Right ventricle myocardium superior (tissue), 1 donor: ENCODE results near the gene CAMSAP1. TPM values are rescaled to one million over a fixed set of nuclear protein-coding genes. Genes with fewer than 3 reads are reported as not detected.
"Not testable (repeated sequence)": the region's sequence is repeated elsewhere in the genome, so short reads cannot be mapped to it uniquely, and the experiment has no call there.

Source experiments
- ATAC-seq: fragments of 200-7000 bp; cut with Tn5 transposase; one replicate; pipeline ENCODE4 v1.9.1; 2020; ENCODE audit warnings: mild to moderate bottlenecking; ENCODE audit not compliant: poor library complexity
- DNase-seq: peaks from one replicate; pipeline ENCODE4 v3.0.0-alpha.2; 2020
- intact Hi-C: fragments of 100-400 bp; cut with DNase I; formaldehyde crosslinking; loops from one replicate; pipeline ENCODE4 v1.11.2; 2022
- long read RNA-seq: library from polyadenylated mRNA; unstranded; transcript quantifications from one replicate; pipeline ENCODE4 v2.0.0, GENCODE V29; 2021
- total RNA-seq: library from RNA; stranded (reverse); fragmentation: NEBNext Ultra II Directional; extraction: Animal tissue kit (Norgen Biotek cat#: 25700); gene quantifications from one replicate; pipeline ENCODE4 v1.2.1, GENCODE V29; 2021
- donor health status: DM: no; HTN: yes; CAD: no; lungs with severe emphysema.

Gene CAMSAP1, protein sequence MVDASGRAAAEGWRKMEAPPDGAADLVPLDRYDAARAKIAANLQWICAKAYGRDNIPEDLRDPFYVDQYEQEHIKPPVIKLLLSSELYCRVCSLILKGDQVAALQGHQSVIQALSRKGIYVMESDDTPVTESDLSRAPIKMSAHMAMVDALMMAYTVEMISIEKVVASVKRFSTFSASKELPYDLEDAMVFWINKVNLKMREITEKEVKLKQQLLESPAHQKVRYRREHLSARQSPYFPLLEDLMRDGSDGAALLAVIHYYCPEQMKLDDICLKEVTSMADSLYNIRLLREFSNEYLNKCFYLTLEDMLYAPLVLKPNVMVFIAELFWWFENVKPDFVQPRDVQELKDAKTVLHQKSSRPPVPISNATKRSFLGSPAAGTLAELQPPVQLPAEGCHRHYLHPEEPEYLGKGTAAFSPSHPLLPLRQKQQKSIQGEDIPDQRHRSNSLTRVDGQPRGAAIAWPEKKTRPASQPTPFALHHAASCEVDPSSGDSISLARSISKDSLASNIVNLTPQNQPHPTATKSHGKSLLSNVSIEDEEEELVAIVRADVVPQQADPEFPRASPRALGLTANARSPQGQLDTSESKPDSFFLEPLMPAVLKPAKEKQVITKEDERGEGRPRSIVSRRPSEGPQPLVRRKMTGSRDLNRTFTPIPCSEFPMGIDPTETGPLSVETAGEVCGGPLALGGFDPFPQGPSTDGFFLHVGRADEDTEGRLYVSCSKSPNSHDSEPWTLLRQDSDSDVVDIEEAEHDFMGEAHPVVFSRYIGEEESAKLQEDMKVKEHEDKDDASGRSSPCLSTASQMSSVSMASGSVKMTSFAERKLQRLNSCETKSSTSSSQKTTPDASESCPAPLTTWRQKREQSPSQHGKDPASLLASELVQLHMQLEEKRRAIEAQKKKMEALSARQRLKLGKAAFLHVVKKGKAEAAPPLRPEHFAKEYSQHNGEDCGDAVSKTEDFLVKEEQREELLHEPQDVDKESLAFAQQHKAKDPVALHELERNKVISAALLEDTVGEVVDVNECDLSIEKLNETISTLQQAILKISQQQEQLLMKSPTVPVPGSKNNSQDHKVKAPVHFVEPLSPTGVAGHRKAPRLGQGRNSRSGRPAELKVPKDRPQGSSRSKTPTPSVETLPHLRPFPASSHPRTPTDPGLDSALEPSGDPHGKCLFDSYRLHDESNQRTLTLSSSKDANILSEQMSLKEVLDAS (N-terminal part only)
- 18.3 TPM for total RNA-seq
- long read RNA-seq, full-length matches to known transcripts, result 2 of 28 reads
- long read RNA-seq, partial matches to known transcripts, result 21 of 28 reads
- long read RNA-seq, other reads (novel, unspliced or antisense), result 5 of 28 reads

DNA sequence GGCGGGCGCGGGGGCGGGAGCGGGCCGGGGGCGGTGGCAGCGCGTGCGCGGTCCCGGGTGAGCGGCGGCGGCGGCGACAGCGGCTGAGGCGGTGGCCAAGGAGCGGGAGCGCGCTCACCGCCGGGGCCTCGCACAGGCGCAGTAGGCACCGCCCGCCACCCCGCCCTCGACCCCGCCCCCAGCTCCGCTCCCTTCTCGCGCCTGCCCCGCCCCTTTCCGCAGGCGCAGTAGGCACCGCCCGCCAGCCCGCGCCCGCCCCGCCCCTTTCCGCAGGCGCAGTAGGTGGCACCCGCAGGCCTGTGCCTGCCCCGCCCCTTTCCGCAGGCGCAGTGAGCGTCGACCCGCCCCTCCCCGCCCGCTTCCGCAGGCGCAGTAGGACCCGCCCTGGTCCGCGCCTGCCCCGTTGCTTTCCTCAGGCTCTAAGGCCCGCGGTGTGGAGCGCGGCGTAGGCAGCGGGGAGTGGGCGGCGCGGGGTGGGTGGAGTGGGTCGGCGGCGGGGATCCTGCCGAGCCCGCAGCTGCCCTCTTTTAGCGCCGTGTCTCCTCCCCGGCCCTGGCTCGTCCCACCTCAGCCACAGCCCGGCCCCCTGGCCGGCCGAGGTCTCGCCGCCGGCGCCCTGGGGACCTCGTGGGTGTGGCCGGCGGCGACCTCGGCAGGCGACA, at the start of gene CAMSAP1:
CAMSAP1 (minus strand) TSS at position 116 of the 662 bp plus-strand sequence. CDS start 387 bp downstream, outside the sequence.
- peak; percentile 95 for DNase-seq
- peak; percentile 98 for ATAC-seq
- intact Hi-C loops, result no loop called here

DNA sequence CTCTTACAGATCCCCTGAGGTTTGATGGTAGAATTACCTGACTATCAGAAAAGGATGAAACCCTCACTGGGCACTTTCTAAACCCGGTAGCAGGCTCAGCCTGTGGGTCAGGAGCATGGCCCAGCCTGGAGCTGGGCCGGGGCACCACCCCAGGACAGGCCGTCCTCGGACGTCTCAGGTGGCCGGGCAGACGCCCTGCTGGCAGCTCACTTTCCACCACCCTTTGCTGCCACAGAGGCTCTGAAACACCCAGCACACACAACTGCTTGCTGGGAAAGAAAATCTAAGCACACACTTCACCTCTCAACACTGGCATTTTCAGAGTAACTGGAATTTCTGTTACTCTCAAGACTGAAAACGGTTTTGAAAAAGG, 49.4 kb upstream of the CAMSAP1 start:
- ATAC-seq, result peak; percentile 9

GRCh38 chr9:135955934-135956801, 48.8 kb upstream of the CAMSAP1 start:
- ATAC-seq (peak; percentile 26), DNase-seq (peak; percentile 40)
- intact Hi-C loops, result loop anchor here (5.0 kb wide), 1 partner anchor 44 kb away; no protein-coding TSS in a partner anchor

More for the DNA sequence above, 49.4 kb upstream of the CAMSAP1 start:
- DNase-seq, result no peak
- intact Hi-C loops, result loop anchor here (5.0 kb wide), 1 partner anchor 44 kb away; no protein-coding TSS in a partner anchor

GRCh38 chr9:135952664-135953206, 45.4 kb upstream of the CAMSAP1 start:
- DNase-seq (no peak), ATAC-seq (no peak)
- intact Hi-C loops, result no loop called here

DNA sequence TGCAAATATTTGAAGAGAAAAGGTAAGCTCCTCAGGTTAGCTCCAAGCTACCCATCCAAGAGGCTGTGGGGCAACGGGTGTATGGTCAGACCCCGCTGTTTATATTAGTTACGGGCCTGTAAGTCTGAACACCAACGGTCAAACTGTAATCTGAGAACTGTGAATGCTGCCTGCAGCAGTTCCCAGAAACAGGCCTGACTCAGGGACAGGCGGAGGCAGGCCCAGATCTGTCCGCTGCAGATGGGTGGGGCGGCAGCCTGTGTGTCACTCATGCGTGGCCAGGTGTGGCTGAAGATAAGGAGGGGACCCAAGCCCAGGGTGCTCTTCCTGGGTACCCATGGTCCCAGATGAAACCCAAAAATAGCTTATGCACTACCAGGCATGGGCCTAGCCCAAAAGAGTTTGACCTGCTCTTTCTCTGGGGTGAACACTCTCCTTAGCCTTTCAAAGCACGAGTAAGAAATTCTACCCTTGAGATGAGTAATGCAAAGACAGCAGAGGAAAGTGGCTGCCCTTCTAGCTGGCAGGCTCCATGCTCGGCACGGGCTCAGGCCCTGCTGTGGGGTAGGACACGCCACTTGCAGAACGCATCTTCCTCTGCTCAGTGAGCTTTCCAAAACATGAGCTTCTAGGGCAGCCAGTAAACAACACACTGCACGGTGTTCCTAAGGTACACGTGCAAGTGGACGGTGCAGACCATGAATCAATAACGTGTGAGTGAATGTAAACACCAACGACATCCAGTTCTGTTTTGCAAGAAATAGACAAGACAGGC, 44.7 kb upstream of the CAMSAP1 start:
- DNase-seq (no peak), ATAC-seq (no peak)
- intact Hi-C loops, result no loop called here

GRCh38 chr9:135951310-135951709, 44.0 kb upstream of the CAMSAP1 start:
- ATAC-seq, intact Hi-C loops, DNase-seq: not testable (repeated sequence)

- intact Hi-C loops, DNase-seq, ATAC-seq: not testable (repeated sequence)
These were observed 43.5 kb upstream of the CAMSAP1 start for GRCh38 chr9:135950841-135951240.

DNA sequence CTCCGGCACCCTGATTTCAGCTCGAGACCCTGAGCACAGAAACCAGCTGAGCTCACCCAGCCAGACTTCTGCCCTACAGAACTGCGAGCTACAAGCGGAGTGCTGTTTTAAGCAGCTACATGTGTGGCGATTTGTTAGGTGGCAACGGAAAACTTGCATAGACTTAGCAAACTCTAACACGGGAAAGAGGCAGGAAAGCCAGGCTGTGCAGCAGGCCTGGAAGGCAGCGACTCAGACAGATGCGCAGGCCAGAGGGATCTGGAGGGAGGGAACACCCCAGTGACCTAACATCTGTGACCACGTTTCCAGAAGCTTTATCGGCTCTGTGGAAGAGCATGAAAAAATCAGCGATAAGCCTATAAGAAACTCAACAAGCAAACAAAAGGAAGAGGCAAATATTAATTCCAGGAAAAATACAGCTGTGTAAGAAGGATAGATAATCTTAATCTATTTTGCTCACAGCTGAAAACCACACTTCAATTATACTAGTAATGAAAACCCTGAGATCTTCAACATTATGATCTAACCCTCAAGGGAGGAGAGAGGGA, 42.9 kb upstream of the CAMSAP1 start:
- no peak for ATAC-seq
- intact Hi-C loops, result no loop called here
- DNase-seq, result no peak

DNA sequence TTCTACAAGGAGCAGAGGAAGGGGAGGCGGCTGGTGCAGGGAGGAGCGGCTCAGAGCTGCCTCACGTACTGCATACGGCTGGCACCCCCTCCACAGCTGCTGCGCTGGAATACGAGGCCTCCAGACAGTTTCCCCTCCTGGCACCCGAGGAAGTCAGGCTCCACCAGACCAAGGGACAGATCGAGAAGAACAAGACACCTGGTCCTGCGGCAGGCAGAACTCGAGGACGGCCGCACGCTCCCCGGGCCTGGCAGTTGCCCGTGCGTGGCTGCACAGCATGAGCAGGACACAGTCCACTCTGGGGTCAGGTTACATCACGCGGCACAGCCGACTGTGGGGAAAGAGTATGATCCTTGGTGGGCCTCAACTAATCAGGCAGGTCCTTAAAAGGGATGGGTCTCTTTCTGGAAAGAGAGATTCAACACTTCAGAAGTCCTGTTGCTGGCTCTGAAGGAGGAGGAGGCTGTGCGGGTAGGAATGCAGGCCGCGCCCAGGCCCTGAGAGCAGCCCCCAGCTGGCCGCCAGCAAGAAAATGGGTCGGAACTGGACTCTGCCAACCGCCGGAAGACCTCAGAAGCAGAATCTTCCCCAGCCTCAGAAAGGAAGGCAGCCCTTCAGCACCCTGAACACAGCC, 42.3 kb upstream of the CAMSAP1 start:
- ATAC-seq (peak; percentile 18), DNase-seq (no peak)
- intact Hi-C loops, result no loop called here

DNA sequence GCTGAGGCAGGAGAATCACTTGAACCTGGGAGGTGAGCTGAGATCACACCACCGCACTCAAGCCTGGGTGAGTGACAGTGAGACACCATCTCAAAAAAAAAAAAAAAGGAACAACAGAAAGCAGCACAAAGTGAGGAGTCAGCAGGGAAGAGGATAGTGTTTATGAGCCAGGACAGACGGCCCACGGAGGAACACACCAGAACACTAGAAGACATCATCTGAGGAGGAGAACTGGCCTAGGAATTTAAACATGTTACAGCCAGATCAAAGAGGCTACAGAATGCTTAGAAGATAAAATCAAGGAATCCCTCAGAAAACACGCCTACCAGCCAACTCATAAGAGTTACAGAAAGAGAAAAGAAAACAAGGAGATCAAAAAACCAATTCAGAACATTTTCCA, 41.6 kb upstream of the CAMSAP1 start:
- intact Hi-C loops, result no loop called here
- DNase-seq (no peak), ATAC-seq (no peak)

DNA sequence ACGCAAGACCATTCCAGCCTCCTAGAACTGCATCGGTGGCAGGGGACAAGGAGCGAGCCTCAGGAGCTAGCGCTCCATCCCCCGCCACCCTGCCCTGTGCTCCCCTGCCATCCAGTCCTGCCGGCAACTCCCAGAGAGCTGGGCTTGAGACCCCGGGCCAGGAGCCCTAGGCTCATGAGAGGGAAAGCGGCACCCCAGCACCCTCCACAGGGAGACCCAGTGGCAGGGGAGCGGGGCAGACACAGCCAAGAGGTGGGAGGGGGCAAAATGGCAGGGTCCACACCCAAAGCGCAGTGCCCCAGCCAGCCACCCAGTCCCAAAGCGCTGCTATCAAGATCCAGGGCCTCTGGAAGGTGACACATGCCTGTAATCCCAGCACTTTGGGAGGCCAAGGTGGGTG, 41.1 kb upstream of the CAMSAP1 start:
- intact Hi-C loops, result no loop called here
- ATAC-seq (no peak), DNase-seq (no peak)

GRCh38 chr9:135947582-135947981, 40.2 kb upstream of the CAMSAP1 start:
- intact Hi-C loops, result no loop called here
- DNase-seq (no peak), ATAC-seq (no peak)

DNA sequence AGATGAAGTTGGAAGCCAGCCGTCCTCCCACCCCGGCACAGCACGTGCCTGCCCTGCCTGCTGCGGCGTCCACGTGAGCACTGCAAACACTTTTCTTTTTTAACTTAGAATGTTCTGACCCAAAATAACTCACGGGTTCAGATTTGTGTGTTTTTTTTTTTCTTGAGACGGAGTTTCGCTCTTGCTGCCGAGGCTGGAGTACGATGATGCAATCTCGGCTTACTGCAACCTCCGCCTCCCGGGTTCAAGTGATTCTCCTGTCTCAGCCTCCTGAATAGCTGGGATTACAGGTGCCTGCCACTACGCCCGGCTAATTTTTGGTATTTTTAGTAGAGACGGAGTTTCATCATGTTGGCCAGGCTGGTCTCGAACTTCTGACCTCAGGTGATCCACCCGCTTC, 39.8 kb upstream of the CAMSAP1 start:
- DNase-seq, intact Hi-C loops, ATAC-seq: not testable (repeated sequence)

GRCh38 chr9:135946392-135946994, 39.1 kb upstream of the CAMSAP1 start:
- intact Hi-C loops, result no loop called here
- peak; percentile 54 for ATAC-seq
- no peak for DNase-seq

DNA sequence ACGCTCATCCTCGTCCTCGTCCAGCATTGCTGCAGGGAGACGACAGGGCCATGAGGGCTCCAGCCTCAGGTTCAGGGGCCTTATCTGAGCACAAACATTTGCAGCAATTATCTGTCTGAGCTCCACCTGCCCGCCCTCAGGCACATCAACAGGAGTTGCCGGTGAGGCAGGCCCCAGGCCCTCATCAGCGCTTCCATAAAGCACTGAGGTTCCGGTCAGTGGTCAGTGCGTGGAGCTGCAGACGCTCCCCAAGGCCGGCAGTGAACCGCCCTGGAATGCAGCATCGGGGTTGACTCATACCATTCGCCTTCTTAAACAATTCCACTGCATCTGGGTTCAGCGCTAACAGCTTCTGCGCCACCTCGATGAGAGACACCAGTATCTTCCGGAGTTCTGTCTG, 38.6 kb upstream of the CAMSAP1 start:
- no peak for ATAC-seq
- intact Hi-C loops, result no loop called here
- DNase-seq, result no peak
